Measurements from ENCODE around the gene ZBTB7C.

- no peak for TF ChIP-seq POLR2A (IDR thresholded peaks at IDR 0.05)
- TF ChIP-seq, protein P1, sequence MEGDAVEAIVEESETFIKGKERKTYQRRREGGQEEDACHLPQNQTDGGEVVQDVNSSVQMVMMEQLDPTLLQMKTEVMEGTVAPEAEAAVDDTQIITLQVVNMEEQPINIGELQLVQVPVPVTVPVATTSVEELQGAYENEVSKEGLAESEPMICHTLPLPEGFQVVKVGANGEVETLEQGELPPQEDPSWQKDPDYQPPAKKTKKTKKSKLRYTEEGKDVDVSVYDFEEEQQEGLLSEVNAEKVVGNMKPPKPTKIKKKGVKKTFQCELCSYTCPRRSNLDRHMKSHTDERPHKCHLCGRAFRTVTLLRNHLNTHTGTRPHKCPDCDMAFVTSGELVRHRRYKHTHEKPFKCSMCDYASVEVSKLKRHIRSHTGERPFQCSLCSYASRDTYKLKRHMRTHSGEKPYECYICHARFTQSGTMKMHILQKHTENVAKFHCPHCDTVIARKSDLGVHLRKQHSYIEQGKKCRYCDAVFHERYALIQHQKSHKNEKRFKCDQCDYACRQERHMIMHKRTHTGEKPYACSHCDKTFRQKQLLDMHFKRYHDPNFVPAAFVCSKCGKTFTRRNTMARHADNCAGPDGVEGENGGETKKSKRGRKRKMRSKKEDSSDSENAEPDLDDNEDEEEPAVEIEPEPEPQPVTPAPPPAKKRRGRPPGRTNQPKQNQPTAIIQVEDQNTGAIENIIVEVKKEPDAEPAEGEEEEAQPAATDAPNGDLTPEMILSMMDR (IDR thresholded peaks at IDR 0.05) = no peak
These were observed 114.1 kb downstream of the ZBTB7C start for GRCh38 chr18:48294899-48295585.

Measured in body of pancreas (tissue), 4 donors.